Spleen (tissue), 11 donors: ENCODE results near the gene GRK5. TPM values are rescaled to one million over a fixed set of nuclear protein-coding genes. Genes with fewer than 3 reads are reported as not detected.

Source experiments
- DNase-seq: peaks from one replicate; pipeline ENCODE4 v3.0.0-alpha.2; 2020
- H3K27ac ChIP-seq, 8 donors: fragments of 200-600 bp; sonication (generic) in 7 of 8; 1 replicate in 4 of 8; 2 replicates in 4 of 8; pipeline versions ENCODE4 v1.5.0 to v1.8.0; 2016 to 2021; ENCODE audit warnings: inconsistent platforms in 4 of 8, mild to moderate bottlenecking in 4 of 8, moderate library complexity in 1 of 8
- H3K27me3 ChIP-seq, 7 donors: fragments of 200-600 bp; sonication (generic) in 6 of 7; replicated peaks in 1 of 7; 1 replicate in 4 of 7; 2 replicates in 3 of 7; pipeline versions ENCODE4 v1.5.0 to v1.8.0; 2016 to 2021; ENCODE audit warnings: inconsistent platforms in 3 of 7, mild to moderate bottlenecking in 1 of 7
- H3K36me3 ChIP-seq, 6 donors: fragments of 200-600 bp; sonication (generic) in 5 of 6; 1 replicate in 4 of 6; 2 replicates in 2 of 6; pipeline versions ENCODE4 v1.5.0 to v1.8.0; 2016 to 2021; ENCODE audit warnings: inconsistent platforms in 2 of 6
- H3K4me1 ChIP-seq, 6 donors: fragments of 200-600 bp; sonication (generic) in 5 of 6; 1 replicate in 3 of 6; 2 replicates in 3 of 6; pipeline versions ENCODE4 v1.5.0 to v1.8.0; 2016 to 2021; ENCODE audit warnings: inconsistent platforms in 3 of 6
- H3K4me3 ChIP-seq, 8 donors: fragments of 200-600 bp; sonication (generic) in 7 of 8; 1 replicate in 4 of 8; 2 replicates in 4 of 8; pipeline versions ENCODE4 v1.5.0 to v1.8.0; 2016 to 2021; ENCODE audit warnings: inconsistent platforms in 4 of 8, mild to moderate bottlenecking in 4 of 8, moderate library complexity in 2 of 8
- H3K9me3 ChIP-seq, 8 donors: fragments of 200-600 bp; sonication (generic) in 7 of 8; 1 replicate in 4 of 8; 2 replicates in 4 of 8; pipeline versions ENCODE4 v1.5.0 to v1.8.0; 2016 to 2021; ENCODE audit warnings: inconsistent platforms in 4 of 8
- POLR2A ChIP-seq, 3 donors: fragments of 450-650 bp; IDR thresholded peaks; one replicate each; pipeline ENCODE4 v1.5.1; 2017; ENCODE audit warnings: antibody characterized with exemption in 3 of 3, mild to moderate bottlenecking in 1 of 3
- POLR2AphosphoS5 ChIP-seq, 3 donors: sonication (generic); formaldehyde crosslinking; IDR thresholded peaks; one replicate each; pipeline ENCODE4 v1.5.1; 2017; ENCODE audit warnings: antibody characterized with exemption in 3 of 3
- WGBS, 5 donors: extraction: QIAGEN DNeasy Blood & Tissue Kit in 3 of 5; methylation state at CpG; one replicate each; pipeline versions ENCODE4 v1.1.5 to v1.1.7; 2013 to 2018; 5-methylcytosine and 5-hydroxymethylcytosine counted together
- intact Hi-C: fragments of 100-400 bp; cut with DNase I; formaldehyde crosslinking; loops from one replicate; pipeline ENCODE4 v1.15.0; 2023; ENCODE audit warnings: low total_unique reads
- polyA plus RNA-seq, 3 donors: library from polyadenylated mRNA; stranded (reverse); fragments of 200-250 nt; gene quantifications; one replicate each; pipeline ENCODE4 v1.2.1, GENCODE V29; 2013
- total RNA-seq, 7 donors: library from RNA; depleted of rRNA in 3 of 7; stranded (reverse); fragments of >200 nt in 3 of 7; fragmentation: NEBNext Ultra II Directional in 4 of 7; extraction: Animal tissue kit (Norgen Biotek cat#: 25700) in 4 of 7; gene quantifications; one replicate each; pipeline versions ENCODE4 v1.1.0 to v1.2.1, GENCODE V29; 2016 to 2021
- TF ChIP-seq, protein P1 (sequence below), 11 experiments: fragments of 200-600 bp in 7 of 11; fragments of 450-650 bp in 4 of 11; sonication (generic) in 4 of 11; IDR thresholded peaks in 8 of 11; conservative IDR thresholded peaks in 3 of 11; 1 replicate in 7 of 11; 2 replicates in 4 of 11; pipeline versions ENCODE4 v1.4.0 to v1.8.0; 2016 to 2021; ENCODE audit warnings: antibody characterized with exemption in 11 of 11, inconsistent platforms in 4 of 11, mild to moderate bottlenecking in 1 of 11
- donor health status: healthy with polysubstance abuse.
- donor health status: DM: no; HTN: no; CAD: no; lungs with moderate emphysema.
- donor health status: DM: no; HTN: no; CAD: no.
- donor health status: Bipolar disorder and iron deficiency.
- donor health status: healthy.
- donor health status: DM: no; HTN: no; CAD: no.
- donor health status: DM: yes; HTN: yes; CAD: no.

Gene GRK5
- total and polyA plus RNA-seq, 10 donors, result 15.5 to 85.2 (median 52.1) TPM

- Histone ChIP-seq H3K27ac (peak overlapping the region in 4 of 8 donors; percentile 24 to 74 (median 44)), H3K4me1 (peaks cover 6 to 67% (median 31%) of the 10 kb centered on the region in 6 donors), H3K27me3 (no peaks in the 10 kb centered on the region), H3K9me3 (no peaks in the 10 kb centered on the region), H3K36me3 (peaks cover 0 to 21% (median 0%) of the 10 kb centered on the region in 6 donors), H3K4me3 (no peak overlapping the region)
- no peak for DNase-seq
- intact Hi-C loops, result no loop called here
- 65 to 74% (median 71%) methylated on average over 10 to 11 of the region's 11 CpGs for WGBS, 5 donors
- TF ChIP-seq POLR2A (IDR thresholded peaks at IDR 0.05) (no peak), POLR2AphosphoS5 (IDR thresholded peaks at IDR 0.05) (peak in 1 of 3 donors; percentile 41)
These were observed 291.7 kb downstream of the GRK5 start for GRCh38 chr10:119498889-119499676.

DNA sequence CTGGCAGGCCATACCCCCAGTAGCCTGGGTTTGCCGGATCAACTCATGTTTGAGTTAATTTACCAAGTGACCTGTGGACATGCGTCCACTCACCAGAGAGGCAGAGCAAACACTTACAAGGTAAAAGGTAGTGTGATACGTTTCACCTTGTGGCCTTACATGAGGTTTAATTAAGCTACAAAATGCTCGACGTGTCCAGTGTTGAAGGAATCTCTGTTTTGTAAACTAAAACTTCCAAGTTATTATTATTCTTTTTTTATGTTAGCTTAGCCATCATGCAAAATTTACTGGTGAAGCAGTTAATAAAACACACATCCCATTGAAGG lies 292.3 kb downstream of the GRK5 start:
- intact Hi-C loops, result no loop called here
- Histone ChIP-seq H3K27me3 (no peaks in the 10 kb centered on the region), H3K4me1 (peaks cover 6 to 63% (median 28%) of the 10 kb centered on the region in 6 donors), H3K4me3 (no peak overlapping the region), H3K27ac (peak overlapping the region in 2 of 8 donors; percentile 37 to 74), H3K36me3 (peaks cover 0 to 21% (median under 1%) of the 10 kb centered on the region in 6 donors), H3K9me3 (no peaks in the 10 kb centered on the region)
- DNase-seq, result no peak
- 81 to 97% (median 91%) methylated on average over 5 of the region's 5 CpGs for WGBS, 5 donors
- TF ChIP-seq POLR2AphosphoS5 (IDR thresholded peaks at IDR 0.05), result no peak
- TF ChIP-seq, protein P1, sequence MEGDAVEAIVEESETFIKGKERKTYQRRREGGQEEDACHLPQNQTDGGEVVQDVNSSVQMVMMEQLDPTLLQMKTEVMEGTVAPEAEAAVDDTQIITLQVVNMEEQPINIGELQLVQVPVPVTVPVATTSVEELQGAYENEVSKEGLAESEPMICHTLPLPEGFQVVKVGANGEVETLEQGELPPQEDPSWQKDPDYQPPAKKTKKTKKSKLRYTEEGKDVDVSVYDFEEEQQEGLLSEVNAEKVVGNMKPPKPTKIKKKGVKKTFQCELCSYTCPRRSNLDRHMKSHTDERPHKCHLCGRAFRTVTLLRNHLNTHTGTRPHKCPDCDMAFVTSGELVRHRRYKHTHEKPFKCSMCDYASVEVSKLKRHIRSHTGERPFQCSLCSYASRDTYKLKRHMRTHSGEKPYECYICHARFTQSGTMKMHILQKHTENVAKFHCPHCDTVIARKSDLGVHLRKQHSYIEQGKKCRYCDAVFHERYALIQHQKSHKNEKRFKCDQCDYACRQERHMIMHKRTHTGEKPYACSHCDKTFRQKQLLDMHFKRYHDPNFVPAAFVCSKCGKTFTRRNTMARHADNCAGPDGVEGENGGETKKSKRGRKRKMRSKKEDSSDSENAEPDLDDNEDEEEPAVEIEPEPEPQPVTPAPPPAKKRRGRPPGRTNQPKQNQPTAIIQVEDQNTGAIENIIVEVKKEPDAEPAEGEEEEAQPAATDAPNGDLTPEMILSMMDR (IDR thresholded peaks at IDR 0.05 in 8 of 11, conservative IDR thresholded peaks at IDR 0.05 in 3 of 11), result no peak
- TF ChIP-seq POLR2A (IDR thresholded peaks at IDR 0.05), result no peak

GRCh38 chr10:119500123-119500795 lies 292.9 kb downstream of the GRK5 start:
- TF ChIP-seq POLR2A (IDR thresholded peaks at IDR 0.05), result no peak
- no peak for TF ChIP-seq POLR2AphosphoS5 (IDR thresholded peaks at IDR 0.05)
- TF ChIP-seq, protein P1 (IDR thresholded peaks at IDR 0.05 in 8 of 11, conservative IDR thresholded peaks at IDR 0.05 in 3 of 11), result no peak
- intact Hi-C loops, result no loop called here
- H3K36me3 ChIP-seq, result peaks cover 0 to 24% (median 2%) of the 10 kb centered on the region in 6 donors
- peak overlapping the region in 2 of 8 donors; percentile 74 to 87 for H3K27ac ChIP-seq
- no peaks in the 10 kb centered on the region for H3K27me3 ChIP-seq
- peaks cover 6 to 61% (median 26%) of the 10 kb centered on the region in 6 donors for H3K4me1 ChIP-seq
- no peak overlapping the region for H3K4me3 ChIP-seq
- WGBS, 5 donors, result 75 to 90% (median 86%) methylated on average over 8 of the region's 8 CpGs
- H3K9me3 ChIP-seq, result no peaks in the 10 kb centered on the region
- DNase-seq, result no peak

DNA sequence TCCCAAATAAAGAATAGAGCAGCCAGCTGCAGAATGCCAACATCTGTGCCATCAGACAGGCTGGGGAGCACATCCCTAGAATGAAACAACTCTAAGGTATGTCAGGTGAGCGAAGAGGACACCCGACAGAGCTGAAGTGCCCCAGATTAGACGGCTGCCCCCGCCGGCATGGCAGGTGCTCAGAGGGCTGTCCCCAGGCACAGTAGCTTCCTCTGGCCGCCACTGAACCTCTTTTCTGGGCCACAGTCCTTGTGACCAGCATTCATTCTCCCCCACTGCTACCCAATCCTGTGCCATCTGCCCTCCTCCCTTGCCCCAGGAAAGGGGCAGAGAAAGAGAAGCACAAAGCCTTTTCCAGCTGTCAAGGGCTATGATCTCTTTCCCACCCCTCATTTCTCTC lies 293.4 kb downstream of the GRK5 start:
- TF ChIP-seq, protein P1 (IDR thresholded peaks at IDR 0.05 in 8 of 11, conservative IDR thresholded peaks at IDR 0.05 in 3 of 11), result no peak
- TF ChIP-seq POLR2A (IDR thresholded peaks at IDR 0.05) (no peak), POLR2AphosphoS5 (IDR thresholded peaks at IDR 0.05) (no peak)
- no peaks in the 10 kb centered on the region for H3K9me3 ChIP-seq
- intact Hi-C loops, result no loop called here
- no peaks in the 10 kb centered on the region for H3K27me3 ChIP-seq
- no peak overlapping the region for H3K4me3 ChIP-seq
- H3K36me3 ChIP-seq, result peaks cover 0 to 30% (median 2%) of the 10 kb centered on the region in 6 donors
- peak overlapping the region in 3 of 8 donors; percentile 74 to 87 (median 78) for H3K27ac ChIP-seq
- peak; percentile 54 for DNase-seq
- 77 to 91% (median 85%) methylated on average over 6 of the region's 6 CpGs for WGBS, 5 donors
- H3K4me1 ChIP-seq, result peaks cover 6 to 61% (median 26%) of the 10 kb centered on the region in 6 donors
